ENCODE results near the gene CAV1. TPM values are rescaled to one million over a fixed set of nuclear protein-coding genes. Genes with fewer than 3 reads are reported as not detected.
"Not testable (repeated sequence)": the region's sequence is repeated elsewhere in the genome, so short reads cannot be mapped to it uniquely, and the experiment has no call there.

CAV1 gene
- total RNA-seq, 1 donor from 2014 or later, result 40.6 TPM

- ATAC-seq, result no peak
Observed at GRCh38 chr7:116583653-116584052, 58.8 kb downstream of the CAV1 start.

- ATAC-seq, result no peak
Observed at GRCh38 chr7:116584721-116585120, 59.9 kb downstream of the CAV1 start.

DNA sequence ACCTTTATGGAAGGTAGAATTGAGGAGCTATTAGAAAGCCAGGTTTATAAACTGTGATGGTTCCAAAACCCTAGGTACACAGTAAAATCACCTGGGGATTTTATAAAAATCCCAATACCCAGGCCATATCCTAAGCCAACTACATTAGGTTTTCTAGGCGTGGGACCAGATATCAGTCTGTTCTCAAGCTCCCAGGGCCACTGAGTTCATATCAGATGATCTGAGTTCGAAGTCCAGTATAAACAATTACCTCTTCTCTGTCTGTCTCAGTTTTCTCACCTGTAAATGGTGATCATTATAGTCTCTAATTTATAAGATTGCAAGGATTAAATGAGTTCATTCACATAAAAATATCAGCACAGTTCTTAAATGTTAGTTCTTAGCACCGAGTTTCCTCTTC, 60.6 kb downstream of the CAV1 start:
- no peak for ATAC-seq

DNA sequence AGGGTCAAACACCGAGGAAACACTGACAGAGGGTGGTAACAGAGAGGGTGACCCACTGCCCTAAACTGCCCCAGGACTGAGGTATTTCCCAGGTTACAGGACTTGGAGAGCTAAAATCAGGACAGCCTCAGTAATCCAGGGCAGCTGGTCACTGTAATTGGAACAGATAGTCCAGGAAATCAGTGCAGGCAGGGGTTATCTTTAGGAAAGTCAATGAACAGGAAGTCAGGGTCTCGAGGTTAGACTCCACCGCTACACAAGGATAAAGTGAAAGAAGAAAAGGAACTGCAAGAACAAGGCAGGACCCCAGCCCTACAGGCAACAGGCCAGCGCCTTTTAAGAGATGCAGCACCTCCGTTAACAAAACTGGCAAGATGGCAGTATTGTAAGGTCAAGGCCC, 61.1 kb downstream of the CAV1 start:
- ATAC-seq, result no peak

GRCh38 chr7:116587200-116587599, 62.4 kb downstream of the CAV1 start:
- ATAC-seq, result not testable (repeated sequence)

DNA sequence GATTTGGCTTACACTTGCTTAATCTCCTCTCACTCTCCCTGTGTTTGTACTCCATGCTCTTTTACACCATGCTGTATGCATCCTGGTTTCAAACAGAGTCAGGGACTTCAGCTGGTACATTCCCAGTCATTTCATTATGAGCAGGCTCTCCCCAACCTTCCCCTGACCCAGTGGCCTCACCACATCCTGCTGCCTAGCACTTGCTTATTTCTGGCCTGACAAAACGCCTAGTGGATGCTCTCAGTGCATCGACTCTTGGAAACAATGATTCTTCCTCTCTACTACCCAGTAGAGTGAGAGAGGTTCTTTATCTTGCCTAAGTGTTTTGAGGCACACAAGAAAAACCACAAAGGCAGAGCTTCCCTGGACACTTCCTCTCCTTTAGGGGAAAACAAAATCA, 63.4 kb downstream of the CAV1 start:
- no peak for ATAC-seq

DNA sequence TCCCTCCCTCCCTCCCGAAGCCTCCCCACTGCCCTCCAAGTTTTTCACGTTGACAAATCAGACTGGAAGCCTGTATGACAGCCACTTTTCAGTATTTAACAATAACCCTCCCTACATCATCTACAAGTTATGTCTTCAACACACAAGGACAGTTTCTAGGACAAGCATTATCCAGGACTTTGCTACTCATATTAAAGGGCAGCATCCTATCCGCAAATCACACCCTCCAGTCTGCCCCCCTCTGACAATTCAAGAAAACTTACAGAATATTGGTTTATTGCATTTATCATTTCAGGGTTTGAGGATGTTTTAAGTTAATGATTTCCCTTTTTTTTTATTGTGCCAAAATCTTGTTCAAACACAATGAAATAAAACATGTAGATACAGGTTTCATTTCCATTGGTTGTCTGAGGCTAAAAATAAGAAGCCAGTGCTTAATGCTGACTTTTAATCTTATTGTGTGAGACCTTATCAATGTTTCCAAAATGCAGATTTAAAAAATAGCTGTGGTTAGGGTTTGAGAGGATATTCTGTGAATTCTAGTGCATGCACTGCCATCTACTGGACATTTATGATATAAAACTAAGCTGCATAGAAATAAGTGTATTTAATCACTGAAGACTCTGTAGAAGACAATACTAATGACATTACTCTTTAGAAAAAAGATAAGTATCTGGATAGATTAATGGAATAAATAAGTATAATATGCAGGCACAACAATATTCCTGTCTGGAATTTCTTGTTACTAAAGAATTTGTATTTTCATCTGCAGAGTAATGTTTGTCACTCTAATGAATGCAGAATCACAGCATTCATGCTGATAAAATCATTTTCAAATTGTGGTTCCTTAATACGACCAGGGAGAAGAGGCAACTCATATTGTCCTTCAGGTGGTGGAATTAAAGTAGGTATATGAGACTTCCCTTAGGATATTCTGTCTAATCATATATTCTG, 64.1 kb downstream of the CAV1 start:
- ATAC-seq, result peak; percentile 57

- no peak for ATAC-seq
Observed at GRCh38 chr7:116591202-116592040, 66.6 kb downstream of the CAV1 start.

- no peak for ATAC-seq
Observed at GRCh38 chr7:116592041-116592355, 67.2 kb downstream of the CAV1 start.

DNA sequence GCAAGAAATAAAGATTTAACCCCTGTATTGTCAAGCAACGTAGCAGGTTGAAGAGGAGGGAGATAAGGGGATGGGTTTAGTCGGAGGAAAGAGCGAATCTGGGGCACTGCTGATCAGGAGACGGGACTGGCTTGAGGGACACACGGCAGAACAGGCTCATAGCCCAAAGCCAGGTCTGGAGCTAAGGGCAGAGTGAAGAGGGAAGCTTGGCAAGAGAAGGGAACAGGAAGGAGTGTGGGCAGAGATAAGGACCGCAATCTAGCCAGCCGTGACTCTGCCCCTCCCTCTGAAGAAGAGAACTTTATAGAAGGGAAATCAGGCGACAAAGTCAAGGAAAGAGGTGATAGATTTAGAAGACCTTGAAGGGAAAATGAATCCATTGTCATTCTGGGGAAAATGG, 67.6 kb downstream of the CAV1 start:
- no peak for ATAC-seq

DNA sequence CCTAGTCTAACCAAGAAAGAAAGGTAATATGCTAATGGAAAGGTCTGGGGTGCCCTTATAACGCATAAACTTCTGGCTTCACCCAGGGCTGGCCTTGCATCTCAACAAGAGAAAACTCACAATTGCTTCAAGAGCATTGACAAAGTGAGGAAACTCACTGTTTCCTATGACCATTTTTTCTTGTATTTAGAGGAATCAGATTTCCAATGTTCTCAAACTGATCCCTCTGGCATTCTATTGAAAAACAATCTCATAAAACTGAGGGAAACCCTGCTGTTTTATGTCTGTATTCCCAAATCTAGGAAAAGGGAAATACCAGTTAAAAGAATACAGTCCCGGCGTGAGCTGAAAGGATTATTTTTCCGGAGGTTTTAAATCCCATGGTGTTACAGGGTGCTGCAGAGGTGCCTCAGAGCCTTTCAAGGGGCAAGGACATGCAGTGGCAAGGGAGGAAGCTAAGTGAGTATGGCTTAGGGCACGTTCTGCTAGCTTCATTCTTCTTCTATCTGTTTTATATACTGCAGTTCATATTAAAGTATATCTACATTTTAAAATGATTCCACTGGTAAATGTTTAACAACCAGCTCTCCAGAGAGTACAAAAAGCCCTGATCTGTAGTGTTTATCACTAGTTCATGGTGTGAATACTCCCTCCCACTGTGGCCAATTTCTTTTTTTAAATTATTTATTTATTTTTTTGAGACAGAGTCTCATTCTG, 68.7 kb downstream of the CAV1 start:
- no peak for ATAC-seq

- ATAC-seq, result peak; percentile 85
Observed at GRCh38 chr7:116595063-116595462, 70.2 kb downstream of the CAV1 start.

- no peak for ATAC-seq
Observed at GRCh38 chr7:116597384-116597783, 72.5 kb downstream of the CAV1 start.

- no peak for ATAC-seq
Observed at GRCh38 chr7:116598278-116598677, 73.4 kb downstream of the CAV1 start.

- ATAC-seq, result no peak
Observed at GRCh38 chr7:116598861-116599260, 74.0 kb downstream of the CAV1 start.

- no peak for ATAC-seq
Observed at GRCh38 chr7:116601426-116601825, 76.6 kb downstream of the CAV1 start.

DNA sequence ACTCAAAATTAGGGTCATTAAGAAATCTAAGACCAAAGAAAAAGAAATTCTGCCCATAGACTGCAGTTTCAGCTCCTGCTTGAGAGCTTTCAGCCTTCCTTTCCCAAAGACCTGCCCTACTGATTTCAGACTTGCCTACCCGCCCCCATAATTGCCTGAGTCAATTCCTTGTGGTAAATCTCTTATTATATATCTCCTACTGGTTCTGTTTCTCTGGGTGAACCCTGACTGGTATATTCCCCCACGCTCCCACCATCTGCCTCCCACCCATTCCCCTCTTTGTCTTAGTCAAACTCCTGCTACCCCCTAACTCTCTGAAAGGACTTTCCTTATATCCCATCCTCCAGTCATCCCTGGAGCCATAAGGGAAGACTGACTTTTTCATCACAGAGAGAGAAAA, 82.5 kb downstream of the CAV1 start:
- no peak for ATAC-seq

GRCh38 chr7:116610210-116610609, 85.4 kb downstream of the CAV1 start:
- ATAC-seq, result no peak

DNA sequence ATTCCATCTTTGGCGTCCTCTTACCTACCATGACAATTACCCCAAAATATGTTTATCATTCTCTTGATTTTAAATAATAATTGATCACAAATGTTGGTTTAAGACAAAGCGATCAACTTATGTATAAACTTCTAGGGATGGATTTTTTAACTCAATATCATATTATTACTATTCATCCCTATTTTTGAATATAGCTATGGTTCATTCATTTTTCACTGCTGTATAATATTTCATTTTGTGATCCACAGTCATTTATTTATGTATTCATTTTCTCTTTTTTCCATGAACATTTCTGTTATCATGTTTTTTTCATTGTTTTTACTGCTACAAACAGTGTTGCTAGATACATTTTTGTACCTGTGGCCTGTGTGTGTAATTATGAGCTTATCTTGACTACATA, 85.9 kb downstream of the CAV1 start:
- ATAC-seq, result no peak

Data from esophagus mucosa (tissue), 1 donor.